ENCODE measurements around the gene ARL6IP6. TPM values are rescaled to one million over a fixed set of nuclear protein-coding genes. Genes with fewer than 3 reads are reported as not detected.

Gene ARL6IP6
- total RNA-seq, 2 donors from 2014 or later, result 45.7 to 55.2 TPM

DNA sequence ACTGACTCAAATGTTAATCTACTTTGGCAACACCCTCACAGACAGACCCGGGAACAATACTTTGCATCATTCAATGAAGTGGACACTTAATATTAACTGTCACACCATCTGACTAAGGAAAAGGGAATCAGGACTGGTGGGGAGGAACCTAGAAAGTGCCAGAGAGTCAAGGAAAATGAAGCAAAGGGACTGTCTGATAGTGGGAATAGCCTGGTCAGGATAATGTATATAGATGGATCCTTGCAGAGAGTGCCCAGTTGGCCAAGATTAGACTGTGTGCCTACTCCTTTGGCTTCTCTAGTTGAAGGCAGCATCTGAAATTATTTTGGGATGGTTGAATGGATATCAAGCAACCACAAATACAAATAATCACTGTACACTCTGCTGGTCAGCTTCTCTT, 45.2 kb downstream of the ARL6IP6 start:
- 85% methylated on average over 1 of the region's 1 CpG; no CpG with 5 or more reads in 1 of the 2 experiments for WGBS, 2 experiments (ENCODE audit: insufficient coverage in 1 of 2, insufficient read length in 1 of 2)
- Histone ChIP-seq H3K4me3 (ENCODE audit: low read length) (no peak overlapping the region), H3K9ac (ENCODE audit: extremely low read depth, low read length, poor library complexity, severe bottlenecking) (no peak overlapping the region), H3K27ac (ENCODE audit: low read depth, low read length) (no peak overlapping the region), H3K4me1 (ENCODE audit: control insufficient read depth, insufficient read depth, low read length) (peaks cover 2% of the 10 kb centered on the region), H3K27me3 (ENCODE audit: control insufficient read depth, insufficient read depth, low read length, poor library complexity, severe bottlenecking) (no peaks in the 10 kb centered on the region), H3K9me3 (ENCODE audit: control insufficient read depth, low read length) (peaks cover 15% of the 10 kb centered on the region), H3K36me3 (ENCODE audit: control insufficient read depth, insufficient read depth, low read length) (peaks cover 37% of the 10 kb centered on the region)
- peaks cover 38% of the 10 kb centered on the region for H3K36me3 Mint-ChIP-seq (ENCODE audit: low read depth)
- DNase-seq, result no peak
- H3K4me3 Mint-ChIP-seq, result no peak overlapping the region
- TF ChIP-seq, protein P1, sequence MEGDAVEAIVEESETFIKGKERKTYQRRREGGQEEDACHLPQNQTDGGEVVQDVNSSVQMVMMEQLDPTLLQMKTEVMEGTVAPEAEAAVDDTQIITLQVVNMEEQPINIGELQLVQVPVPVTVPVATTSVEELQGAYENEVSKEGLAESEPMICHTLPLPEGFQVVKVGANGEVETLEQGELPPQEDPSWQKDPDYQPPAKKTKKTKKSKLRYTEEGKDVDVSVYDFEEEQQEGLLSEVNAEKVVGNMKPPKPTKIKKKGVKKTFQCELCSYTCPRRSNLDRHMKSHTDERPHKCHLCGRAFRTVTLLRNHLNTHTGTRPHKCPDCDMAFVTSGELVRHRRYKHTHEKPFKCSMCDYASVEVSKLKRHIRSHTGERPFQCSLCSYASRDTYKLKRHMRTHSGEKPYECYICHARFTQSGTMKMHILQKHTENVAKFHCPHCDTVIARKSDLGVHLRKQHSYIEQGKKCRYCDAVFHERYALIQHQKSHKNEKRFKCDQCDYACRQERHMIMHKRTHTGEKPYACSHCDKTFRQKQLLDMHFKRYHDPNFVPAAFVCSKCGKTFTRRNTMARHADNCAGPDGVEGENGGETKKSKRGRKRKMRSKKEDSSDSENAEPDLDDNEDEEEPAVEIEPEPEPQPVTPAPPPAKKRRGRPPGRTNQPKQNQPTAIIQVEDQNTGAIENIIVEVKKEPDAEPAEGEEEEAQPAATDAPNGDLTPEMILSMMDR (conservative IDR thresholded peaks at IDR 0.05), result no peak
- H3K27me3 Mint-ChIP-seq (ENCODE audit: insufficient read depth), result no peaks in the 10 kb centered on the region
- H3K27ac Mint-ChIP-seq, result no peak overlapping the region
- no peaks in the 10 kb centered on the region for H3K9me3 Mint-ChIP-seq
- H3K4me1 Mint-ChIP-seq, result peaks cover 25% of the 10 kb centered on the region

DNA sequence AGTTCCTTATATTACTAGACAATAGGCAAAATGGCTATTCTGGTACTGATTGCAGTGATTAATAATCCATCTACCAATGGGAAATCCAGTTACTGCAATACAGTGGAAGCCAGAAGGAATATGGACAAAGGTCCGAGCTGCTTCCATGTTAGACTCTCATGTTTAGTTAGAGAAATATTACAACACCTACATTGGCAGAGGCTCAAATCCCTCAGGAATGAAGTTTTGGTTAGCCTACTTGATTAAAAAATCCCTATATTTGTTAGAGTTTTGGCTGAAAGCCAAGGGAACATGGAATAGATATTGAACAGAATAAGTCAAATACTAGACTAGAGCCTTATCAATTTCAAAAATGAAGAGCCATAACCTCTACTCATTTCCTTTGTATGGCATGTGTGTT, 48.5 kb downstream of the ARL6IP6 start:
- H3K4me3 Mint-ChIP-seq, result no peak overlapping the region
- 95% methylated on average over 1 of the region's 1 CpG; no CpG with 5 or more reads in 1 of the 2 experiments for WGBS, 2 experiments (ENCODE audit: insufficient coverage in 1 of 2, insufficient read length in 1 of 2)
- Histone ChIP-seq H3K4me3 (ENCODE audit: low read length) (no peak overlapping the region), H3K9ac (ENCODE audit: extremely low read depth, low read length, poor library complexity, severe bottlenecking) (no peak overlapping the region), H3K27me3 (ENCODE audit: control insufficient read depth, insufficient read depth, low read length, poor library complexity, severe bottlenecking) (no peaks in the 10 kb centered on the region), H3K4me1 (ENCODE audit: control insufficient read depth, insufficient read depth, low read length) (no peaks in the 10 kb centered on the region), H3K9me3 (ENCODE audit: control insufficient read depth, low read length) (peaks cover 15% of the 10 kb centered on the region), H3K36me3 (ENCODE audit: control insufficient read depth, insufficient read depth, low read length) (peaks cover 16% of the 10 kb centered on the region), H3K27ac (ENCODE audit: low read depth, low read length) (no peak overlapping the region)
- peaks cover 20% of the 10 kb centered on the region for H3K36me3 Mint-ChIP-seq (ENCODE audit: low read depth)
- DNase-seq, result no peak
- TF ChIP-seq, protein P1 (conservative IDR thresholded peaks at IDR 0.05), result no peak
- H3K4me1 Mint-ChIP-seq, result peaks cover 16% of the 10 kb centered on the region
- no peak overlapping the region for H3K27ac Mint-ChIP-seq
- H3K9me3 Mint-ChIP-seq, result no peaks in the 10 kb centered on the region
- H3K27me3 Mint-ChIP-seq (ENCODE audit: insufficient read depth), result no peaks in the 10 kb centered on the region

DNA sequence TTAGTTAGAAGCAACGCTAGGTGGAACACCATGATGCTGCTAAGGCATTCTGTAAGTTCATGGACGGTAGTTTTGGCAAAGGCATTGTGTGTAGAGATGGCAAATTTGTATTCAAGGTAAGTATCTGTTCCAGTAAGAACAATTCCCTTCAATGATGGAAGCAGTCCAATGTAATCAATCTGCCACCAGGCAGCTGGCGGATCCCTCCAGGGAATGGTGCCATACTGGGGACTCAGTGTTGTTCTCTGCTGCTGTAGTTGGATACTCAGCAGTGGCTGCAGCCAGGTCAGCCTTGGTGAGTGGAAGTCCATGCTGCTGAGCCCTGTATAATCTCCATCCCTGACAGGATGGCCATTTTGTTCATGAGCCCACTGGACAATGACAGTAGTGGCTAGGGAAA, 62.8 kb downstream of the ARL6IP6 start:
- no peak for DNase-seq
- Histone ChIP-seq H3K4me3 (ENCODE audit: low read length) (no peak overlapping the region), H3K36me3 (ENCODE audit: control insufficient read depth, insufficient read depth, low read length) (no peaks in the 10 kb centered on the region), H3K9me3 (ENCODE audit: control insufficient read depth, low read length) (peaks cover 19% of the 10 kb centered on the region), H3K9ac (ENCODE audit: extremely low read depth, low read length, poor library complexity, severe bottlenecking) (no peak overlapping the region), H3K4me1 (ENCODE audit: control insufficient read depth, insufficient read depth, low read length) (no peaks in the 10 kb centered on the region), H3K27ac (ENCODE audit: low read depth, low read length) (no peak overlapping the region), H3K27me3 (ENCODE audit: control insufficient read depth, insufficient read depth, low read length, poor library complexity, severe bottlenecking) (no peaks in the 10 kb centered on the region)
- no peaks in the 10 kb centered on the region for H3K4me1 Mint-ChIP-seq
- H3K36me3 Mint-ChIP-seq (ENCODE audit: low read depth), result no peaks in the 10 kb centered on the region
- TF ChIP-seq, protein P1 (conservative IDR thresholded peaks at IDR 0.05), result no peak
- peaks cover 19% of the 10 kb centered on the region for H3K9me3 Mint-ChIP-seq
- no peak overlapping the region for H3K27ac Mint-ChIP-seq
- no peak overlapping the region for H3K4me3 Mint-ChIP-seq
- no peaks in the 10 kb centered on the region for H3K27me3 Mint-ChIP-seq (ENCODE audit: insufficient read depth)
- WGBS, 2 experiments (ENCODE audit: insufficient coverage in 1 of 2, insufficient read length in 1 of 2), result 93 to 97% methylated on average over 3 of the region's 3 CpGs
